GM19239 (cell line): ENCODE results near the gene SYT7.

Experiments
- DNase-seq: peaks from one replicate; pipeline ENCODE4 v3.0.0; 2011; ENCODE audit warnings: low spot score; ENCODE audit not compliant: insufficient read length
- FAIRE-seq: peaks from 2 replicates; lab custom pipeline; 2011; peaks lifted over from hg19 to GRCh38; lab: Jason Lieb, UNC

SYT7 gene

GRCh38 chr11:61539831-61540357, 41.0 kb downstream of the SYT7 start:
- FAIRE-seq (no peak), DNase-seq (no peak)

- DNase-seq, result no peak
- no peak for FAIRE-seq
Observed at GRCh38 chr11:61539006-61539405, 41.9 kb downstream of the SYT7 start.

- FAIRE-seq, result no peak
- no peak for DNase-seq
Observed at GRCh38 chr11:61538636-61538961, 42.3 kb downstream of the SYT7 start.

GRCh38 chr11:61537326-61537725, 43.5 kb downstream of the SYT7 start:
- DNase-seq, result no peak
- FAIRE-seq, result no peak

- DNase-seq, result no peak
- no peak for FAIRE-seq
Observed at GRCh38 chr11:61536676-61537270, 44.1 kb downstream of the SYT7 start.

GRCh38 chr11:61535998-61536675, 44.7 kb downstream of the SYT7 start:
- no peak for DNase-seq
- no peak for FAIRE-seq

GRCh38 chr11:61534933-61535839, 45.7 kb downstream of the SYT7 start:
- no peak for DNase-seq
- no peak for FAIRE-seq

- DNase-seq, result no peak
- no peak for FAIRE-seq
Observed at GRCh38 chr11:61534025-61534932, 46.6 kb downstream of the SYT7 start.

GRCh38 chr11:61533401-61533800, 47.5 kb downstream of the SYT7 start:
- no peak for FAIRE-seq
- DNase-seq, result no peak

- FAIRE-seq, result no peak
Observed at GRCh38 chr11:61533039-61533375, 47.9 kb downstream of the SYT7 start.

GRCh38 chr11:61532134-61533038, 48.5 kb downstream of the SYT7 start:
- no peak for FAIRE-seq

More at GRCh38 chr11:61533039-61533375, 47.9 kb downstream of the SYT7 start:
- no peak for DNase-seq

GRCh38 chr11:61531044-61531443, 49.8 kb downstream of the SYT7 start:
- DNase-seq (no peak), FAIRE-seq (no peak)

More at GRCh38 chr11:61532134-61533038, 48.5 kb downstream of the SYT7 start:
- peak; percentile 82 for DNase-seq

GRCh38 chr11:61529537-61530225, 51.2 kb downstream of the SYT7 start:
- FAIRE-seq, result no peak
- DNase-seq, result no peak

- FAIRE-seq, result no peak
- DNase-seq, result no peak
Observed at GRCh38 chr11:61528114-61528513, 52.8 kb downstream of the SYT7 start.

- FAIRE-seq (no peak), DNase-seq (no peak)
Observed at GRCh38 chr11:61526956-61527731, 53.7 kb downstream of the SYT7 start.

GRCh38 chr11:61526229-61526628, 54.6 kb downstream of the SYT7 start:
- DNase-seq (no peak), FAIRE-seq (no peak)

GRCh38 chr11:61524963-61525587, 55.8 kb downstream of the SYT7 start:
- DNase-seq (no peak), FAIRE-seq (no peak)
